NK-92 (cell line): Measurements from ENCODE around the gene POU6F2.
"Not testable (repeated sequence)": the region's sequence is repeated elsewhere in the genome, so short reads cannot be mapped to it uniquely, and the experiment has no call there.

Experiments used
- DNase-seq: peaks from one replicate; lab custom pipeline; 2025; ENCODE audit not compliant: unreplicated experiment; lab: John Stamatoyannopoulos, UW

The POU6F2 gene

DNA sequence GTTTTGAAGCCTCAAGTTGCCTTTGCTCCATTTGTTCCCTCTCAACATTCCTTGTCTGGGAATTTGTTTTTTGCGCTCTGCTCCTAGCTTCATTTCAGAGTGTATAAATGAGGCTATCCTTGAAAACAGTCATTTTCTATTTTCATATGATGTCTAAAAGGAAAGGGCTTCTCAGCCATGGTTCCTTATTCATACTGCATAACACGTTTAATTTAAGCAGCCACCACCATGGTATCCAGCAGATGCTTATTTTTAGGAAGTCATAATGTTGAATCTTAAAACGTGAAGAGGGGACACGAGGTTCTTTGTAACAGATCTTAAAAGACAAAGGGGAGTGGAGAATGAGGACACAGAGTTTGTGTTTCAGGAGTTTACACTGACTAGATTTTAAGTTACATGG lies 14.5 kb downstream of the POU6F2 start:
- no peak for DNase-seq

DNA sequence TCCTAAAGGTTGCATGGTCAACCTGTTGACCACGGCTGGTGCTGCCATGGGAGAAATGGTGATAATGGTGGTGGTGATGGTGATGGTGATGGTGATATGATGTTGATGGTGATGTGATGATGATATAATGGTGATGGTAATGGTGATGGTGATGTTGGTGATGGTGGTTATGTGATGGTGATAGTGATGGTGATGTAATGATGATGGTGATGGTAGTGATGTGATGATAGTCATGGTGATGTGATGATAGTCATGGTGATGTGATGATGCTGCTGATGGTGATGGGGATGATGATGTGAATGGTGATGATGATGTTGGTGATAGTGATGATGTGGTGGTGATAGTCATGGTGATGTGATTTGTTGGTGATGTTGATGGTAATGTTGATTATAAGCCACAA lies 23.9 kb downstream of the POU6F2 start:
- DNase-seq: no peak

DNA sequence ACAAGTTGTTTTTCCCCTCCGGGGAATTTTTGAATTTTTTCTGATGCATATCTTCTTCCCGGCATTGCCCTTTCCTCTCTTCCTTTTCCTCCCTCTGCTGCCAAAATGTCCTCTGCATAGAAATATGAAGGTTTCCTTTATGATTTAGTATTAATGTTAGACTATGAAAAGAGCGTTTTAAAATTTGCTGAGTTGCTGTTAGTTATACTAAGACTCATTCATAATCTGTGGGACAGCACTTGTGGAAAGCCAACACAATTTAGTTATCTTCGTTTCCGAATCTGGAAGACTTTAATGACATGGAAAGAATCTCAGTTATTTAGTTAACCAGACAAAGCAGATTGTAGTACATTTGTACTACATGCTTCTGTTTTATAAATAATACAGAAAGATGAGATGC lies 25.0 kb downstream of the POU6F2 start:
- no peak for DNase-seq

DNA sequence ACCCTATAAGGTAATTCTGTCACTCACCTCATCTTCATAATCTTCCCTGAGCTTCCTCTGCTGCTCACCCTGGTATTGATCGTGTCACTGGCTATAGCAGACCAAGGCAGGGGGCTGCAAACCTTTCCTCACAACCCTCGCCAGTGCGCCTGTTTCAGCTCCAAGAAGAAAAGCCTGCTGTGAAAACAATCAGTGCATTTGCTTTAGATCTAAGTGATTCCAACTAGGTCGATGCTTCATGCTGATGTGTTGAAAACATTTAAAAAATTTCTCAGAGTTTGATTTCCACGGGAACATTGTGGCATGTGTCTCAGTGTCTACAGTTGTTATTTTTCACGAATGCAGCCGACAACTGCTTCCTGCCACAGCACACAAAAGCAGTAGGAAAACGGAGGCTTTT lies 27.3 kb downstream of the POU6F2 start:
- no peak for DNase-seq

DNA sequence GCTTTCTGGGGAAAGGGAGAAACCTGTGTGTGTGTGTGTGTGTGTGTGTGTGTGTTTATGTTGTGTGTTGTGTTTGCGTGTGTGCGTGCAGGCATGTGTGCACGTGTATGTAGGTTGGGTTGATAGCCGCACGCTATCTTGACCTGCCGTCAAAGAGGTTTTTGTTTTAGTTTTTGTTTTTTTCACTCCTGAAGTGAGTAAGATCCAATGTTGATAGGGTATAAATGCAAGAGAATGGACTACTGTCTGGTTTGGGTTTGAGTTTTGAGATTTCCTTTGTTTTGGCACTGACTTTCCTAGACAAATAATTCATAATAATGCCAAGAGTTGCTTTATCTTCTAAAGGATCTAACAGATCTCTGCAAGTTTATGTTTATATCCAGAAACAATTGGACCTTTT lies 27.8 kb downstream of the POU6F2 start:
- DNase-seq: no peak

DNA sequence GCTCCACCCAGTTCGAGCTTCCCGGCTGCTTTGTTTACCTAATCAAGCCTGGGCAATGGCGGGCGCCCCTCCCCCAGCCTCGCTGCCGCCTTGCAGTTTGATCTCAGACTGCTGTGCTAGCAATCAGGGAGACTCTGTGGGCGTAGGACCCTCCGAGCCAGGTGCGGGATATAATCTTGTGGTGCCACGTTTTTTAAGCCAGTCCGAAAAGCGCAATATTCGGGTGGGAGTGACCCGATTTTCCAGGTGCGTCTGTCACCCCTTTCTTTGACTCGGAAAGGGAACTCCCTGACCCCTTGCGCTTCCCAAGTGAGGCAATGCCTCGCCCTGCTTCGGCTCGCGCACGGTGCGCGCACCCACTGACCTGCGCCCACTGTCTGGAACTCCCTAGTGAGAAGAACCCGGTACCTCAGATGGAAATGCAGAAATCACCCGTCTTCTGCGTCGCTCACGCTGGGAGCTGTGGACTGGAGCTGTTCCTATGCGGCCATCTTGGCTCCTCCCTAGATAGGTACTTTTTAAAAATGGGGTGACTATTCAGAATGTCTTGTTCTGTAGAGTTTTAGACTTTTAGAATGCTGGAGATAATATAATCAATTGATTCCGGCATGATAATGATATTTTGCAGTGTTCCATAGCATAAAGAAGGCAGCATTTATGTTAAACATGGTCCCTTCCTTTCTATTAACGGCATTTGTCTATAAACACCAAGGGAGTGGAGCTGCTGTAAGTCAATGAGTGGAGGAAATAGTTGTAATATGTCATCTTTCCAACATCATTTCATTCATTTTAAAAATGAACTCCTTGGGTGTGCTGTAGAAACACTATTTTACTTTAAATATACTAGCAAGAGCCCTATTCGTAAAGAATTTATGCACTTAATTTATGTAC lies 35.6 kb downstream of the POU6F2 start:
- not testable (repeated sequence) for DNase-seq

DNA sequence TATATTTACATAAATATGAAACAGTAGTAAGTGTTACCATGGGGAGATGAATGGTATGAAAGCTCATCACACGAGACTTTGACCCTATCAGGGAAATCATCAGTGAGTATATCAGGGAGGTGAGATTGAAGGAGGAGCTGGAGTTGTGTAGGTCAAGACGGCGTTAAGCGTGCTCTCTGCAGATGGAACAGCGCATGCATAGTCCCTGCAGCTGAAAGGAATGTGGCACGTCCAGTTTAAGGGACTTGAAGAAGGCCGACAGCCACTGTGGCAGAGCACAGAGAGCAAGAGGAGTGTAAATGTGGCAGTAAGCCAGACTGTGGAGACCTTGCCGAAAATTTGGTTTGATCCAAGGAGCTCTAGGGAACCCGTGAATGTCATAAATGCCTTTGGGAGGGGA lies 38.9 kb downstream of the POU6F2 start:
- no peak for DNase-seq

DNA sequence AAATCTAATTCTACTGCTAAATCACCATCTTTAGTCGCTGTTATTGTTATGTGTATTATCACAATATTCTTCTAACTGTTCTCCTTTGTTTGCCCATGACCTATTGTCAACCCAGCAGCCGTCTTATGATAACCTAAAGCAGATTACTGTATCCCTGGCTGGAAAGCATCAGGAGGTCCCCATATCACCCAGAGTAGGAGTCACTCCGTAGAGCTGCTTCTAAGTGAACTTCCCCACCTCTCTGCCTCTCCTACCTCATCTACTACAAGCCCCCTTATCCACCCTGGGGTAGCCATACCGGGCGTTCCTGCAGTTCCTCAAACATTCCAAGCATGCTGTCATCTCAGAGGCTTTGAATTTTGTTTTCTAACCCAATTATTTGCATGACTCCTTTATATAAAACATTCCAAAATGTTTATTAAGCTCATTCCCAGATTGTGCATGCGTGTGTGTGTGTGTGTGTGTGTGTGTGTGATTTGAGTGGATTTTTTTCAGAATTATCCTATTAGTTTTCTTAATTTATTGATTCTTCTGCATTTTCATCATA lies 39.7 kb downstream of the POU6F2 start:
- DNase-seq: no peak

DNA sequence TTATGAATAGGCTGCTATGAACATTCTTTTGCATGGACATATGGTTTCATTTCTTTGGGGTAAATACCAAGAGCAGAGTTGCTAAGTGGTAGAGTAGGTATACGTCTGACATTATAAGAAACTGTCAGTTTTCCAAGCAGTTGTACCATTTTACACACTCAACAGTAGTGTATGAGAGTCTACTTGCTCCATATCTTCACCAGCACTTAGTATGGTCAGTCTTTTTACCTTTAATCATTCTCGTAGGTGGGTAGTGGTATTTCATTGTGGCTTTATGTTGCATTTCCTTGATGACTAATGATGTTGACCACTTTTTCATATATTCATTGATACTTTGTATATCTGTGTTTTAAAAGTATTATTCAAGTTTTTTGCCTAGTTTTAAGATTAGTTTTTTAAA lies 45.1 kb downstream of the POU6F2 start:
- no peak for DNase-seq

DNA sequence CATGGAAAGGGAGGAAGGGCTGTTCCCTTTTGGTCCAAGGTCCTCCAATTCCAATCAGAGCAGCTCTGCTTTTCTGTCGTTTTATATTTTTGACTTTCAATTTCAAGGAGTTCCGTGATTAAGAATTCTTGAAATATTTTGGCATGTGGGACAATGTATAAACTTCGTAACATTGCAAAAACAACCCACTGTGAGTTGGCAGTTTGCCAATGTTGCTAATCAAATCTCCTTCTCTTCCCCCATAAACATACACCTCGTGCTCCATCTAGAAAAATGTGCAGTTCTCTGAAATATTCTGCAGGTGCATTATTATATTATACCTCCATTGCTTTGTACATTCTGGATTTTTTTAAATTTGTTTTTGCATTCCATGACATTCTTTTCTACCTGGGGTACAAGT lies 49.8 kb downstream of the POU6F2 start:
- DNase-seq: no peak

DNA sequence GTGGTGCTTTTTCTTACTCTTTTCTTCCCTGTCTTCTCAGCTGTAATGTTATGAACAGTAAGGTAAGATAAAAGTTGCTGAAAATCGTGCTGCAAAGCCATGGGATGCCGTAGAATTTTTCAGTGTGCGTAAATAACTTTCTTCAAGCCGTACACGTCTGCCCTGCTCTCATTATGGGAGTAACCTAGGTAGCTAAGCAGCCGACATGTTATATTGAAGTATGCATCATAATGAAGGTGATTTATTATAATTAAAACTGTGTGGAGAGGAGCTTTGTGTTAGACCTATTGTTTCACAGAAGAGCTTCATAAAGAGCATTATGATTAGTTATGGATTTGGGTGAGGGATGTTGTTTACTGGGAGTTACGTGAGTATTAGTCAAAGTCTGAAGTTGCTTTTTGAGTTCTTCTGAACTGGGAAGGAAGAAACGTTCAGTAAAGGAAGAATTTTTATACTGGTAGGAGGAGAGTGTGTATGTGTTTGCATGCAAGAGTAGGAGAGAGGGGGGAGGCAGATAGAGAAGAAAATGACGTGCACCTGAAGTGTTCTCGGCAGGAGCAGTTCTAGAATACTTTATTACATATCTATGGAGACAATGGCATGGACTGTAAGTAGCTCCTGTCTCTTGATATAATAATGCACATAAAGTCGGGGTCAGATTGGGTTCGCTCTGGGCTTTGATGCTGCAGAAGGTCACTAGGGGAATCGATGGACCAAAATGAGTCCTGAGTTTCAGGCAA lies 56.3 kb downstream of the POU6F2 start:
- DNase-seq: no peak

DNA sequence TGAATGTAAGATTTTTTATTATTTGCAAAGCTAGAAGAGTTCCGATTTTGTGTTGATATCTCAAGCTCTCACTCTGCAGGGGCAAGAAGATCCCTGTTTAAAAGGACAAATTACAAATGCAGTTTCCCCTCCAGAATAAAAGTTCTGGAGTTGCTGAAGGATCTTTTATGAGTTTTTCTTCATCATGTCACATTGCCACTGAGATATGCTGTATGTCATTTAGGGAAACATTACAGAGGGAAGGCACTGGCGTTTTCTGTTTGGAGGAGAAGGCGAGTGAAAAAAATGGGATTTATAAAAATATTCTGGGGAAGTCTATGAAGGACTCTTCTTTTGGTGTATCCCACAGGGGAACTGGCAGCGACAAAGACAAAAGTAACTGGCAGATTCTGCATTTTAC lies 57.4 kb downstream of the POU6F2 start:
- DNase-seq: no peak

DNA sequence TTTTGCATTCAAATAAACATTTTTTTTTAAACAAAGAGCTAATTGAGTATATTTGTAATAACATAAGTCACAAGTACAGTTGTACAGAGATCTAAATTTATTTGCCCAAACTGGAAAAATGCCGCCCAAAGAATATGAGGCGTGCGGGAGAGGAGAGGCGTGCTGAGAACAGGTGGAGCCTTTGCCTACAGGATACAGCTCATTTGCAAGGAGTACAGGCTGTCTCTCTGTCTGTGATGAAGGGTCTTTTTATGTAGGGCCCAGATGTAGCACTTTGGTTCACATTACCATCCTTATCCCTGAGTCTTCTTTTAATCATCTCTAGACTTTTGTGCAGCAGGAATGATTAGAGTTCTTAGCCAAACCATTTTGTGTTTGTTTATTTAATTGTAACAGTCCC lies 58.2 kb downstream of the POU6F2 start:
- no peak for DNase-seq

DNA sequence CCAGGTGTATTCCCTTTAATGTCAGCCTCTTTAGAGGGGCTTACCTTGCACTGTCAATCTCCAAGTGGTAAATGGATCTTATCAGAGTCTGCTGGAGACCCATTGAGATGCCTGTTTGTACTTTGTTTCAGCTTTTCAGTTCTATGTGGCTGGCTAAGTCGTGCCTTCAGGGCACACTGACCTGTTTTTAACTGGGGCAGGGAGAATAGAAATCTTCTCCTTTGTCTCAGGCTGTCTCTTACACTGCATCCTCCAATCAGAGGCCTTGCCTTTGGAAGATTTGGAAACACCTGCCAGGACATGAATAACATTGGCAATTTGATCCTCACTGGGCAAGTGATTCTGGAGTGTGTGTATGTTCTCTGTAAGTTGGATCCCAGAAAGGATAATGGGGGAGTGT lies 65.0 kb downstream of the POU6F2 start:
- no peak for DNase-seq

DNA sequence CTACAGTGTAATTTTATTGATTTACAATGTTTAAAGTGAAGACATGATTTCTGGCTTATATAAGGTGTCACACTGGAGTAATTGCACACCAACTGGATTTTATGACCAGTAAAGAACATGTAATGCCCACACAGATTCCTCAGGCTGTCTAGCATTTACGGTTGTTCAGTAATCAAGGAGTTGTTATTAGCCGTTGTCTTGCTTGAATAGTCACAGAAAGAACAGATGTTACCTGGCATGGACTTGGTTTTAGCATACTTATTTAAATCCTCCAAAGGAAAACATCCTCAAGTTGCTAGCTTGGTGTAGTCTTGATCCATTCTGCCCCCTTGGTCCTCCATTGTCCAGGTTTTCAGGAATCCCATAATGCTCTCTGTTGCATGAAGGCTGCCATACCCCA lies 65.8 kb downstream of the POU6F2 start:
- DNase-seq: no peak

DNA sequence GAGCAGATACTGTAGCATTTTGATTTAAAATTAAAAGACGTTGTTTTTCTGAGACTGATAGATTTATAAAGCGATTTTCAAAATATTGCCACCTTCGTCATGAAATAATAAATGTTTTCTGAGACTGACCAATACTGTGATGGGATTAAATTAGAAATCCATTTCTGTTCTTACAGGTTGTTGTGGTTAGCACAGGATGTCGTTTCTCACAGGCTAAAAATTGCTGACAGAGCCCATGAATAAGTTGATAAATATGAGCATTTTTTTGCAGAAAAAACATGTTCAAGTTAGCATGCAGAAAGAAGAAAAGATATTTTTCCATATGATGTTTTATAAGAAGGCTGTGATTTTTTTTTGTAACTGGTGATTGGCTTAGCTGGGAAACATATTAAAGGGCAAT lies 66.8 kb downstream of the POU6F2 start:
- no peak for DNase-seq

DNA sequence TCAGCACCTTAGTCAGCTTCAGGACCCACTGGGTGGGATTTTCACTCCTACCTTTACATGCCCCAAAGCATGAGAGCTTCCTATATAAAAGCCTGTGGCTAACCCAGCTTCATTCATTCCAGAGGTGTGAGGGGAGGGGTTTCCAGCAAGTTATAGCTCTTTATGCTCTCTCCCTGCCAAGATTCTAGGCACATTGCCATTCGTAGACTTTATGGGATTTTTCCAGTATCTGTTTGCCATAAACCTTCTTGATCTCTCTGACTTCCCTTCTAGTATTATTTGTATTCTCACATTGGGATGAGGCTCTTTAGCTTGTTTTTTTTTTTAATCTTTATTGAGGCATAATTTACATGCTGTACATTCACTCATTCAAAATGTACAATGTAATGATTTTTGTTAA lies 67.5 kb downstream of the POU6F2 start:
- no peak for DNase-seq

DNA sequence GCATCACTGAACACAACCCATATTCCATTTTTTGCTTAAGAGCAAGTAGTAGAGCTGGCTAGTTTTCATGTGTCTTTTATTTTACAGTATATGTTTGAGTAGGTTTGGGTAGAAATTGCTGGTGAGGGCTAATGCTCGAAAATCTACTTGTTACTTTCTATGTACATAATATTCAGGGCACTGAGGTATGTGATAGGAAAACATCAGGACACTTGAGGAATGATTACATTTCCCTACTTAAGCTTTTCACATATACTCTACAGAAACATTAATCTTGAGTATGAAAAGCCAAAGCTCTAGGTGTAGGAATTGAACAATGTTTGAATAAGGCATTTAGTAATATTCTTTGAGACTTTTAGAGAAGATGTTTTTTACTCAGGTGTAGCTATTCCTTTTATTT lies 73.6 kb downstream of the POU6F2 start:
- DNase-seq: no peak

DNA sequence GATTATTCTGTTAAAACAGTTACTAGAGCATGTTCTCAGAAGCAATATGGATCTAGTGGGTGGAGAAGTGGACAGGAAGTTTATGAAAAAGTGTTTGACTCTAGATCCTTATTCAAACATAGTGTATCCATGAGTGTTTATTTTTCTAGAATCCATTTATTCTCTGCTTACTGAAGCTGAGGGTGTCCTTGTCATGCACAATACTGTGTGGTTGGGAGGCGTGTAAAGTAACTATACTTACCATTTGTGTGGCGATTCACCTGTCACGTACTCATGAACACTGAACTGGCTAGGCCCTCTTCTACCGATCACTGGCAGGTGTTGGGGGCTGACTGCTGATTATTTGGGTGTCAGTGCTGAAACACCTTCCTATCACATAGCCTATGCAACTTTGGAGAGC lies 74.0 kb downstream of the POU6F2 start:
- no peak for DNase-seq

DNA sequence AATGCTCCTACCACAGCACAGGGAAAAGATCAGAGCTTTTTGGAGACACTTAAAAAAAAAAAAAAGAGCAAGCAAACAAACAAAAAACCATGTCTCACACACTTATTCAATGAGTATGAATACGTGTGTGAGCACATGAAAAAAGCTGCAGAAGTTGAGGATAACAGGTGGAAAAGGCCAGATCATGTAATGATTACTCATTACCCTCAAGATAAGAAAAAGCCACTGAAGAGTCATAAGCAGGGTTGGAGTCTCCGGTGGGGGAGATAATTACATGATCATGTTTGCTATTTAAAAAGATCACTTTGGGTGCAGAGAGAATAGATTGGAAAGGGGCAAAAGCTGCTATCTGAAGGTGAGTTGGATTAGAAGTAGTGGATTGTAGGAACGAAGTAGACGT lies 77.0 kb downstream of the POU6F2 start:
- DNase-seq: no peak

DNA sequence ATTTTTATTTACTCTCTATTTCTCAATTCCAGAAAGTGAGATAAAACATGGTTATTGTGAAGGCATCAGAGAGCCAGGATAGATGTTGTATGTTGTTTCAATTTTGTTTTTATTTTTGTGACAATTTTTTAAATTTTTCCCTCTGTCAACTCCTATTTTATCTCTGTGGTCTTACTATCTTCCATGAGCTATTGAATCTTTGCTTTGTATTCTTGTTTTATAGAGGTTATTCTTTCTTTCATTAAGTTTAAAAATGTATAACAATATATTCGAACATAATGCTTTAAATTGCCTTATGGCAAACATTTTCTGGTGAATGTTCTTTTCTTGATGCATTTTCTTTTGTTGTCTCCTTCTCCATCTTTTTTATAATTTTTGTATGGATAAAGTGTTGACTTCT lies 78.4 kb downstream of the POU6F2 start:
- no peak for DNase-seq

DNA sequence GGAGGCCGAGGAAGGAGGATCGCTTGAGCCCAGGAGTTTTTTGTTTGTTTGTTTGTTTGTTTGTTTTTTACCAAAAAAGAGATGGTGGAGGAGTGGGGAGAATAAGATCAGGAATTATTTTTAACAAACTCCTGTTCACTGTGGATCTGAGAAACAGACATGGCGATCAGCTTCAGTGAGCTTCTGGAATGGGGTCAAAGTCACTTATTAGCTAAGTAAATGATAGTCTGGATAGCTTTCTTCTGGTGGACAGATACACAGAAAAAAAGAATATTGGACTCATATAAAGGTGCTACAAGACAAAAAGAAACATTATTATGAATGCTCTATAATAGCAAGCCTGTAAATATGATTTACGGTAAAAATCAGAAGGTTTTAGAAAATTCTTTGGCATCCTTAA lies 85.1 kb downstream of the POU6F2 start:
- DNase-seq: no peak
